Mucosa of descending colon (tissue), 3 donors: ENCODE data around the gene CEACAM1. TPM values are rescaled to one million over a fixed set of nuclear protein-coding genes. Genes with fewer than 3 reads are reported as not detected.

Source experiments
- ATAC-seq: fragments of 200-7000 bp; cut with Tn5 transposase; one replicate; pipeline ENCODE4 v1.9.1; 2020; ENCODE audit warnings: mild to moderate bottlenecking, moderate library complexity
- DNase-seq, 3 donors: peaks; one replicate each; pipeline ENCODE4 v3.0.0-alpha.2; 2020
- H3K36me3 ChIP-seq: fragments of 200-600 bp; one replicate; pipeline ENCODE4 v1.8.0; 2021; ENCODE audit warnings: low read depth, mild to moderate bottlenecking
- H3K4me1 ChIP-seq: fragments of 200-600 bp; one replicate; pipeline ENCODE4 v1.8.0; 2021; ENCODE audit warnings: low read depth, mild to moderate bottlenecking
- H3K4me3 ChIP-seq: fragments of 200-600 bp; one replicate; pipeline ENCODE4 v1.8.0; 2021; ENCODE audit warnings: mild to moderate bottlenecking
- H3K9me3 ChIP-seq: fragments of 200-600 bp; one replicate; pipeline ENCODE4 v1.8.0; 2021; ENCODE audit warnings: mild to moderate bottlenecking
- CTCF ChIP-seq: fragments of 200-600 bp; IDR thresholded peaks from one replicate; pipeline ENCODE4 v1.8.0; 2022; ENCODE audit warnings: antibody characterized with exemption, mild to moderate bottlenecking
- intact Hi-C, 2 donors: fragments of 100-400 bp; cut with DNase I in 1 of 2; cut with micrococcal nuclease in 1 of 2; formaldehyde crosslinking; loops; one replicate each; pipeline versions ENCODE4 v1.11.0 to v1.11.1; 2022; cut with DNase I, micrococcal nuclease
- total RNA-seq, 3 donors: library from RNA; stranded (reverse); fragmentation: NEBNext Ultra II Directional in 2 of 3; extraction: Animal tissue kit (Norgen Biotek cat#: 25700) in 2 of 3; gene quantifications; one replicate each; pipeline versions ENCODE4 v1.2.1 to v1.2.4, GENCODE V29; 2021 to 2023
- donor health status: DM: no; HTN: no; CAD: no; lungs with moderate emphysema.
- donor health status: DM: no; HTN: no; CAD: no.
- donor health status: DM: no; HTN: yes; CAD: no.

CEACAM1 gene
- total RNA-seq, 3 donors from 2014 or later: 591 to 2,323 (median 1,343) TPM

- intact Hi-C loops: no loop called here
- Histone ChIP-seq H3K36me3 (no peaks in the 10 kb centered on the region), H3K9me3 (no peaks in the 10 kb centered on the region), H3K4me1 (peaks cover 10% of the 10 kb centered on the region), H3K4me3 (no peak overlapping the region)
- no peak for TF ChIP-seq CTCF
- DNase-seq (no peak), ATAC-seq (no peak)
These were observed 40.9 kb upstream of the CEACAM1 start for GRCh38 chr19:42569193-42569592.

GRCh38 chr19:42568006-42568405, 39.7 kb upstream of the CEACAM1 start:
- no peaks in the 10 kb centered on the region for H3K9me3 ChIP-seq
- H3K4me1 ChIP-seq: no peaks in the 10 kb centered on the region
- intact Hi-C loops: no loop called here
- H3K36me3 ChIP-seq: no peaks in the 10 kb centered on the region
- DNase-seq (no peak), ATAC-seq (peak; percentile 16)
- no peak for TF ChIP-seq CTCF
- no peak overlapping the region for H3K4me3 ChIP-seq

- DNase-seq (no peak), ATAC-seq (no peak)
- intact Hi-C loops: no loop called here
- Histone ChIP-seq H3K9me3 (no peaks in the 10 kb centered on the region), H3K36me3 (no peaks in the 10 kb centered on the region), H3K4me1 (no peaks in the 10 kb centered on the region), H3K4me3 (no peak overlapping the region)
- TF ChIP-seq CTCF: no peak
These were observed 39.3 kb upstream of the CEACAM1 start for GRCh38 chr19:42567567-42567966.

- ATAC-seq: peak; percentile 86
- DNase-seq: peak in 1 of 3 donors; percentile 67
- TF ChIP-seq CTCF: peak; percentile 57
These were observed 35.3 kb upstream of the CEACAM1 start for GRCh38 chr19:42563352-42564210.

GRCh38 chr19:42561512-42561911, 33.2 kb upstream of the CEACAM1 start:
- no peaks in the 10 kb centered on the region for H3K36me3 ChIP-seq
- no peaks in the 10 kb centered on the region for H3K9me3 ChIP-seq
- no peak for TF ChIP-seq CTCF
- no peak for DNase-seq
- ATAC-seq: peak; percentile 34
- H3K4me1 ChIP-seq: no peaks in the 10 kb centered on the region
- intact Hi-C loops: no loop called here
- H3K4me3 ChIP-seq: no peak overlapping the region

More at GRCh38 chr19:42563352-42564210, 35.3 kb upstream of the CEACAM1 start:
- Histone ChIP-seq H3K4me3 (no peak overlapping the region), H3K9me3 (no peaks in the 10 kb centered on the region), H3K36me3 (no peaks in the 10 kb centered on the region), H3K4me1 (no peaks in the 10 kb centered on the region)
- intact Hi-C loops: no loop called here
